Right renal cortex interstitium (tissue), 3 donors: ENCODE data around the gene EFNA5. TPM values are rescaled to one million over a fixed set of nuclear protein-coding genes. Genes with fewer than 3 reads are reported as not detected.

ENCODE experiments used
- DNase-seq, 3 donors: peaks; one replicate each; pipeline ENCODE4 v3.0.0-alpha.2; 2013; ENCODE audit warnings: low read depth in 3 of 3, low spot score in 2 of 3
- polyA plus RNA-seq, 3 donors: library from polyadenylated mRNA; unstranded; fragments of 120-200 nt; gene quantifications; one replicate each; pipeline ENCODE4 v1.2.1, GENCODE V29; 2013; ENCODE audit not compliant: insufficient read length in 3 of 3

EFNA5 gene
- polyA plus RNA-seq, 3 donors = 24.5 to 27.5 (median 25.3) TPM

DNA sequence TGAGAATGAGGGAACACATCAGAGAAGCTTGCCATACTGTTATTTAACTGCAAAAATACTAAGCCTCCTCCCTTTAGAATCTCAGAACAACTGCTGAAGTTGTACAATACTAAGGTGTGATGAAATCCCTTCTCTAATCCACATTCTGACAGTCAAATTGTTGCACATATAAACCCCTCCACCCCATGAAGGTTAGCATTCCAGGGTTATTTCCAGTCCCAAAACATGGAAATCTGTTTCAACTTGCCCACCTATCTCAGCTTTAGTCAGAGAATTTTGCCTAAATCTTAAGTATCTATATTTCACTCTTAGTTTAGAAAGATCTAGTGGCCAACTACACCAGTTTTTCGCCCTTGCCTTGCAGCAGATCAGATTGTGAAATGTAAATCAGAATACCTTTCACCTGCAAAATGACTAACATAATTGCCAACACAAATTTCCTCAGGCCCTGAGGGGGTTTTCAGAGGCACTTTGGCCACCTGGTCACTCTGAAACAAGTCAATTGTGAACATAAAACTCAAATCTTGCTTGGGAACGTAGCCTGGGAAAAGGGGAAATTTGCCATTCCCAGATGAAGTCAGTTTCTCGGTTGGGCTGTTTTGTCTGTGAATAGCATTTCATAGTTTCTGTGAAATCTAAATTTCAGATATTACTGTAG is 93.9 kb downstream of the EFNA5 start:
- no peak for DNase-seq

DNA sequence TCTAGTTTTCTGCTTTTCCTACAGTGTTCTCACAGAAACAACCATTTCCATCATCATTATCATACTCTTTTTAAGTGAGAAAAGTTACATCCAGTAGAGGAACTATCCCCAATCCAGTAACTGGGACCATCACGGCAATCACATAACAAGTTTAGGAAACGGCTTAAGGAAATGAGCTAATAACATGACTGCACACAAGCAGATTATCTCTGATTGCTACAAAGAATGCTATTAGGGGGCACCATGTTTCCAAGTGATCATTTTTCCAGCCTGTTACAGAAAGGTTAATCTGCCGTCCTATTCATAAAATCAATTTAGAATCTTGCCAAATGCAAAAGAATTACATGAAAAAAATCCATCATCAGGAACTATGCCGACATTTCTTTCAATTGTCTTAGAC is 94.6 kb downstream of the EFNA5 start:
- DNase-seq = no peak

DNA sequence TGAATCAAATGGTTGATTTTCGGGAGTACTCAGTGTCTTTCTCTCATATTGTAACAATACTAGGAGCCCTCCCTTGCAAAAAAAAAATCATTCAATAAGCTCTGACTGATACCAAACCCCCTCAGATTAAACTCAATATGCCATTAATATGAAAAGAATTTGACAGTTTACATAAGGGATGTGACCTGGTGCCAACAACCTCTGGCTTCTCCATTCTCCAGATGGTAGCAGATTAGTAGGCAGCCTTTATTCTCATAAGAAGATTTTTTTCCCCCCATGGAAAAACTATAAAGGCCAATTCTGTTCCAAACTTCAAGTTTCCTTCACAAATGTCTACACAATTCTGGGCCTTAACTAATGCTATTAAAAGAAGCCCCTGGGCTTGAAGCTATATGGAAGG is 96.5 kb downstream of the EFNA5 start:
- no peak for DNase-seq

DNA sequence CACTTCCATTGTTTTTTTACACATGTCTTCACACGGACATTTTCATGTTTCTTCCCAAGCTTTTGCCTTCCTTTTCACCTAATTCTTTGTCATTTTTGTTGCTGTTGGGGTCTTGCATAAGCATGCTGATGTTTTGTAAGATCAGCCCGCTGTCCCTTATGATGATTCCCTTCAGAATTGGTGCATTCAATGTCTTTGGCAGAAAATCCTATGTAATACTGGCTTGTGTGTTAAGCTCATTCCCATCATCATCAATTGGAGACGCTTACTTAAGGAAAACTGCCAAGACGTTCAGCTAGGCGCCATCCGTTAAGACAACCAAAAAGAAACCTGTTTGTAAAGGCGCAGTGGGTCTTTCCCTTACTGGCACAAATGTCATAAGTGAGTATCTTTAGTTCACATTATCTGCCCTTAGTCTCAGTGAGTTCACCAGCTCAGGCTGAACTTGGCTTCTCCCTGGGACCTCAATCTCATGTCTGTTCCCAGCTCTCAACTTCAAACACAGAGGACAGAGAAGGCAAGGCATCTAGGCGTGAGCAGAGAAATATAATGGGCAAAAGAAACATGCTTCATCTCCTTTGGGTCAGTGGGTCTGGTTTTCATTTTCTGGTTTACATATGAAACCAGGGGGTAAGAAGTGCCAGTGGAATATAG is 97.9 kb downstream of the EFNA5 start:
- no peak for DNase-seq

DNA sequence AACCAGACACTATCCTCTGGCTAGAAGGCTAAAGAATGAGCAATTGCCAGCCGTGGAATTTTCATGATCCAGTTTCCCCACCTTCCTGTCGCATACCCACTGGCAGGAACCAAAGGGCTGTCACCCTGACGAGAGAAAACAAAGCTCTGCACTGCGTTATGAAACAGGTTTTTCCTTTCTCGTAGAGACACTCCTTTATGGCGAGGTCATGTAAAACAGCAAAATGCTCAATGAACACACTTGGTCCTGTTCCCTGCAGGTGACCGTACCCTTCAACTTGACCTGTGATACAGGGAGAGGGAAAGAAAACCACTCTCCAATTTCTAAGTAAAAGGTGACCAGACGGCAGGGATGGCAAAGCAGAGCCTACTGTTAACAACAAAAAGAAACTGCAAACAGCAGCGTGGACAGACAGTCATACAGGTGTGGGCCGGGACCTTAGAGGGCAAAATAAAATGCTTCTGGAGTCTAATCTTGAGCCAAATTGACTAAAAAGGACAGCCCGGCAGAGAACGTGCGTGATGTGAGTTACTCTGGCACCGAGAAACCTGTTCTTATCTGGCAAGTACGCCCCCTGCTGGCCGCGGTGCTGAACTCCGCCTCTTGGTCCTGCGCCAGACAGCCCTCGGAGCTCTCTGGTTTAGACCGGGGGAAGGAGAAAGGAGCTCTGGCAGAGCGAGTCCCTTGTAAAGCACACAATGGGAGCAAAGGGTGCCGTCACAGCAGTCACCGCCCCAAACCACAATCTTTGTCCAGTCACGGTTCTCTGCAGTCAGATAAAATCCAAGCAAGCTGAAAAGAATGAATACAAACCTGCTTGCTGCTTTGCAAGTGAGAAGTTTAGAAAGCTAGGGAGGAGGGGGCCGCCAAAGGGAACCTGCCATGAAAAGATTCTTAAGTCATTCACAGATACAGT is 98.9 kb downstream of the EFNA5 start:
- DNase-seq = peak; percentile 85 to 91 (median 90)

DNA sequence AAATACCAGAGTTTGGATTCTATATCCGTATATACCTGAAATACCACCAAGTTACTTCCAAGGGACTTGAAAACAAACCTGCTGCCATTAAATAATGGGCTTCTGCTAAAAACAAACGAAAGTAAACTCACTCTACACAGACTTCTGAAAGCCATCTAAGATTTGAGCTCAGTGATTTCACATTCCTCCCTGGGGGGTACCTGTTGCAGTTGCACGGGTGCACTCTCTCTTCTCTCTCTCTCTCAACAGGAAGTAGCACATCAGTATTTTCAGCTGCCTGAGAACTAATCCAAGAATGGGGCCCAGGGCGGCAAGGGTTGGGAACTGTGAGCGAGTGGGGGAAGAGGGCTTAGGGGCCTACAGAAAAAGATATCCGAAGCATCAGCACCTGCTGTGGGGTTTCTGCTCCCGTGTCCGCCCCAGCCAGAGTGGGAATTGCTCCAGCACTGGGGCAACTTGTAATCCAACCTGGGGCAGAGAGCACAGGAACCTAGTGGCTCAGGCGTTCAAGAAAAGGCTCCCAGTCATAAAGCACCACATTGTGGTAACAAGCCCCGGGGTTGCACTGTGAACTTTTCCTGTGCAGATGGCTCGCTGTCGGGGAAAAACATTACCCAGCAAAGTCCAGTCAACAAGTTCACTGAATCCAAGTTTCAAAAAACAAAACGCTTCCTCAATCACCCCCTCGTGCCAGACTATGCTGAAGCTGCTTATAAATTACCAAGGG is 99.8 kb downstream of the EFNA5 start:
- DNase-seq = no peak

DNA sequence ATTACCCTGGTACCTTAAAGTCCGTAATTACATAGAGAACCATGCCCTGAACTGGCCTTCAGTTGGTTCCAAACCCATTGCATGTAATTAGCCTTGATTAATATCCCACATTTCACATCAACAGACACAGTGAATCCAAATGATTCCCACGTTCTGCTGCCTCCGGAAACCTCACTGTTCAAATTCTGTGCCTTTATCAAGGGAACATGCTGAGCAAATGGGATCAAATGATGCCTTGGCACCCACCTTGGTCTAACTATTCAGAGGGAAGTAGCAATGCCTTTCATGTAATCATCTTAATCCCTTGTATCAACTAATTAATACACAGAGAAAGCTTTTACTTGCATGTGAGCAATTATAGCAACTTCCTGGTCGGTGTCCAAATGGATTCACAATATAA is 100.6 kb downstream of the EFNA5 start:
- no peak for DNase-seq

DNA sequence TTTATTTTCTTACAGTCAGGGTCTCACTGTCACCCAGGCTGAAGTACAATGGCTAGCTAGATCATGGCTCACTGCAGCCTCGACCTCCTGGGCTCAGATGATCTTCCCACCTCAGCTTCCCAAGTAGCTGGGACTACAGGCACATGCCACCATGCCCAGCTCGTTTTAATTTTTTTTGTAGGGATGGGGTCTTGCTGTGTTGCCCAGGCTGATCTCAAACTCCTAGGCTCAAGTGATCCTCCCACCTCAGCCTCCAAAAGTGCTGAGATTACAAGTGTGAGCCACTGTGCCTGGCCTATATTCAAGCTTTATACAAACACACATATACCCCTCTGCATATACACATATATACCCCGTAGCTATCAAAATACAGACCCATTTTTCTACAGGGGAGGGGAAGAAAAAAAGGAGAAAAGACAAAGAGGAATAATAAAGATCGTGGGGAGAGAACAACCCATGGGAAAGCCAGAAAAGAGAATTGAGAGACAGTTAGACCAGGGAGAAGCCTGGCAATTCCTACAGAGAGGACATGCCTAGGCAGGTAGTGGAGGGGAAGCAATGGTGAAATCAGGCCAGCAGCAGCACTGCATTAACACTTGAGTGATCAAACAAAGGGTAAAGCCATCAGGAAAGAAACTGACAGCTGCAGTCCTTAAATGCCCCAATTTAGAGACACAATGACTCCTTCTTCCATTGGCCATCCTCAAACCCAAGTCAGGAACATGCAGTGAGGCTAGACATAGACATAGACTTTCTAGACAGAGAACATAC is 102.7 kb downstream of the EFNA5 start:
- no peak for DNase-seq

DNA sequence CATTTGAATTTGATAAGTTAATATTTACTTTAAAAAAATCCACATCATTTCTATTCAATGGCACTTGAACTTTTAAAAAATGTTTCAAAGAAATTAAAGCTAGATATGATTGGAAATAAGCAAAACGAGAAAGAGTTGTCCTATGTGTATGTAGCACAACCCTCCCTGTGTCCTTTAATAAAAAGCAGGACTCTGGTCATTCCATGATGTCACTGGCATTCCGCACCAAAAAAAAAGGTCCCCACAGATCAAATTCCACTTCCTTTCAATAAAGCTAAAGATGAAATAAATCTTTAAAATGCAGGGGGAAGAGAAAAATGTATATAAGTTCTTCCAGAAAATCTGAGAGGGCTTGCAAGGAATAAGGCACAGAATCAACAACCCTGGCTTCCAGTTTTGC is 103.8 kb downstream of the EFNA5 start:
- DNase-seq = no peak

DNA sequence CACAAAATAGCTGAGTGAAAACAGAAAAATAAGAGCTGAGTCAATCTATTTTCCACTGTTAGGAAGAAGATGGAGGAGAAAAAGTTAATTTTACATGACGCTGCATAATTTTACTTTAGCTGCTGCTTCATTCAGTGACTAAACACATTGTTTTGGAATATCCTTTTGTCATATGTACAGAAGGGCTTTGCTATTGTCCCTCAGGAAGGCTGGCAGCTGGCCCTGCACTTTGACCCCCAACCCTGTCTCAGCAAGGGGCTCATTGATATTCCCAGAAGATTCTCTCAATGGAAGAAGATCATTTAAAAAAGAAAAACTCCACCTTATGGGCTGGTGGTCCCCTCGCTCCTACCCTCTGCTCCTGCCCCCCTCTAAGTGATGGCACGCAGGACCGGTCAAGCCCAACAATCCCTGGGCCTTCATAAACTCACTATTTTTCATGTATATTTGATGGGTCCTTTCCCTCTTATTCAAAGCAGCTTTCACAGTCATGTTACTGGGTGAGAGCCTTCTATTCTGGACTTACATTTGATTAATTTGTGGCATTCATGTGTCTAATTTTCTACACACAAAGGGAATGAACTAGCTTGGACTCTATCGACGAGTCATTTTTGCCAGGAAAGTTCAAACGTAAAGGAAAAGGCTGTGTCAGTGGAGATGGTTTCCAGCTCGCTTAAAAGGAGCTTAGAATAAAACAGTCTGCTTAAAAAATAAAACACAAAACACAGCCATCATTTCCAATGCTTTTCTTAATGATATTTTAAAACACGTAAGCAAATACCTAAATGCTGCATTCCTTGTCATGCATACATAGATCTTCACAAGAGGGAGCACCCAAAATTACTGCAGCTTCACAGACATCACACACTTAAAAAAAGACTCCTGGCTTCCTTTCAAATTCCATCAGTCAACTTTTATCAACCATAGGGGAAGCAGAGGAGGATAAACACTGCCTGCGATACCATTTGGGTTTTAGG is 104.7 kb downstream of the EFNA5 start:
- DNase-seq = no peak

DNA sequence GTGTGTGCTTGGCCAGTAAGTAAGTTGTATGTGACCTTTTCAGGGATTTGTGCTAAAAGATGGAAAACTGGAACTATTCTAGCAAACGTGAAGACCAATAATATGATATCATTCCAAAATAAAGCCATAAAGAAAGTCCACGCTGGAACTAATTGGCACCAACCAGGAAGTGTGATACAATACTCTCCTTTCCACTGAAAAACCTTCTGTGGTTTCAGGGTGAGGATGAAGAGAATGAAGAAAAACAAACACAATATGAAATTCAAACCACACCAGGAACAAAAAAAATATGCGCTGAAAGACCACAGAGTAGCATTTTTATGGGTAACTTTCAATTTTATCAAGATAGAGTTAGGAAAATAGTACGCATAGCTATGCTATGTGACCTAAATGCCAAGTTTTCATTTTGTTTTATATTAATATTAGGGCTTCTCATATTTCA is 105.8 kb downstream of the EFNA5 start:
- no peak for DNase-seq

DNA sequence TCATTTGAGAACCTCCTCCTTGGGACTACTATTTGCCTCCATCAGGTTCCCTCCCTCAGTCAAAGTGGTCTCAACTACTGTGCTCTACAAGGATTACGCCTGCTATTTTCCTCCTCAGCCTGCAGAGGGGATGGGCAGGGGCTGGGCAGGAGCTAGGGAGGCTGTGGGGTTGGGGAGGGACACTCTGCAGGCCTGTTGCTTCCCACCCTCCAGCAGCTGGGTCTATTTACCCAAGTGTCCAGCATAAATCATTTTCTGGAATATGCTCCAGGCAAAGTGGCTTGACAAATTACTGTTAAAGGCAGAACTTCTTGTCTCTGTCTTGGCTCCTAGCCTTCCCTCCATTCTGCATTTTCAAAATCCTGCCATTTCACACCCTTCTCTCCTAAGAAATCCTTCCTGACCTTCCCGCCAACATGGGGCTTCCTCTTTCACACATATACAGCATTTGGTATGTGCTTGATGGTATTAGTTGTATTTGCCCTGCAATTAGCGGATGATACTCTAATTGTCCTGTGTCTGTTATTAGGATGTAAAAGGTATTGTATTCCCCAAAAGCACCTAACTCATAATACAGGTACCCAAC is 106.7 kb downstream of the EFNA5 start:
- DNase-seq = no peak

DNA sequence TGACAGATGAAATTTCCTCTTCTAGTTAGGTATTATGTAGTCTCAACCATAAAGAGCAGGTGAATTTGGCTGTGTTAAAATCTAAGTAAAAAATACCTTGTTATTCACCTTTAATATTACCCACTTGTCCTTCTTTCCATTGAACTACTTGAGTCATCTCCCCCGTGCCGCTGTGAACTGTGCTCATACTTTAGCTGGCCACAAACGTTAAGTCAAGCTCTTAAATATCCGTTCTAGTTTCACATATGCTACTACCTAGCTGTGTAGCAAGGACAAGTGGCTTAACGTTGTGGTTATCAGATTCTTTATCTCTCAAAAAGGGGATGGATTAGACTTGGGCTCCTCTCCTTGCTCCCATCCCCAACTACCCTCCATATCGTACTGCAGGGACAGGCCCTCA is 110.4 kb downstream of the EFNA5 start:
- DNase-seq = no peak

DNA sequence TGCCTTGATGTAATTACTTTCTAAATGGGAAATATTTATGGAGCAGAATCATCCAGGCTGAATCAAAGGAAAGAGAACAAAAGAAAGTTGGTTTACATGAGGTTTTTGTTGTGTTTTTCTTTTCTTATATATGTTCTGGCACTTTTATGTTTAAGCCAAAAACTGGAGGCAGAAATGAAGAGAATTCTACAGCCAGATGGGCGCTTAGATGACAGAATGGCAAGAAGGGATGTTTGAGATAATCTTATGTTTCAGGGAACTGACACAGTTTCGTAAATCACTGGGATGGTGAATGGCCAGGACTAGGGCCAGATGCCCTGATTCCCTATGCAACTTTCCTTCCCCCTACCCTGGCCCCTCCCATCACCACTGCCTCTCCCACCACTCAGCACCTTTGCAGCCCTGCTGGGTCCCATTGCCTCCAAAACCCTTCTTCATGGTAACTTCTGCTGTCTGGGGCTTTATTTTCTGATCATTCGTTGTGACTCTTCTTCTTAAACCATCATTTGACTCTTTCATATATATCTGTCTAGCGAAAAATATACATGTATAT is 111.8 kb downstream of the EFNA5 start:
- DNase-seq = no peak

DNA sequence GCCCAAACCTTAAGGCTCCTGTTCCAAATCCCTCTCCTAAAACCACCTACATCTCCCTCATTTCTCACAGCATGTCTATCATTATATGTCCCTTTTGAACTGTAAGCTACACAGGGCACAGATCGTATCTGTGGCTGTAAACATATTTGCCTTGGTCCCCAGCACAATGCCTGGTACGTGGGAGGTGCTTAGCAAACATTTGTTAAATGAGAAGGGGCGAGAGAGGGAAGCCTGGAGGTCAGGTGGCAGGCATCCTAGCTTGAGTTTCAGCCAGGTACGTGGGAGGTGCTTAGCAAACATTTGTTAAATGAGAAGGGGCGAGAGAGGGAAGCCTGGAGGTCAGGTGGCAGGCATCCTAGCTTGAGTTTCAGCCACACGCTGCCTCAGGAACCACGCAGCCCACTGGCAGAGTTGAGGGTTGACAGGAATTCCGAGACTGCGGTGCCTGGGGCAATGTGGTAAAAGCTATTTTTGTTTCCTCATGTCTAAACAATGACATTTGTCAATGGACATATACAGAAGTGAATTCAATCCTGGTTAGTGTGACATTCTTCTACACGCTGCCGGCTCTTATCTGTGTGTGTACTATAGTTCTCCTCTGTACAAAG is 113.6 kb downstream of the EFNA5 start:
- DNase-seq = no peak

DNA sequence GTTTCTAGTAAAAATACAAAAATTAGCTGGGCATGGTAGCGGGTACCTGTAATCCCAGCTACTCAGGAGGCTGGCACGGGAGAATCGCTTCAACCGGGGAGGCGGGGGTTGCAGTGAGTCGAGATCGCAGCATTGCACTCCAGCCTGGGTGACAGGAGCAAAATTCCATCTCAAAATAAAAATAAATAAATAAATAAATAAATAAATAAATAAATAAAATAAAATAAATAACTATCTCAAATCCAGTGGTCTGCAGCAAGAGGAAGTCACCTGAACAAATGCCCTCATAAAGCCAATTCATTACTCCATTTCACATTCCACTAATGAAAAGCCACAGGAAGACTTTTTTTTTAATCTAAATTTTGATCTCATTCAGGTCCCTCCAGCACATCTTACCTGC is 114.2 kb downstream of the EFNA5 start:
- no peak for DNase-seq

DNA sequence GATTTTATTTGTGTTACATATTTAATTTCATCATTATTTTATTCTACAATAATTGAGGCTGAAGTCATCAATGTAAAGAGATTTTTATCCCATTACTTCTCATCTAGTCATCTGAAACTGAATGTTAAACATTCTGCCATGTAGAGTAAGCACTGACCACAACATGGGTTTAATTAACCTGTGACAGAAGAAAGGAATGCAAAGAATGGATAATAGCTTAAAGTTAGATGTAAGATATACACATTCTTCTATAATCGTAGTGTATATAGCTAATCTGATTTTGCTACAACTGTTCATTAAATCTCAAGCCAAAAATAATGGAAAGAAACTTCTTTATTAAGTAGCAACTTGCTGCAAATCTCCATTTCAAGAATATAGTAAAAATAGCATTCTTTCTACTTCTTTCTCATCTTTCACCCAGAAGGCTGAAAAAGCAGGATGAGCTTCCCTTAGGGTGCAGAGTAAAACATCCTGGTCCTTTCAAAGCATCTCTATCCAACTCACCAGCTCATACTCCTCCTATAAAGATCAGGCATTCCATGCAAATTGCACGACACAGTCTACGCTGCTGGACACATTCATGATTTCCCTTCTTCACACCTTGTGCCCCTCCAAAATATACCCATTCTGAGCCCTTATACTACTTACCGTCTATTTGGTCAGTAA is 115.2 kb downstream of the EFNA5 start:
- no peak for DNase-seq
